Peyer's patch (tissue), 4 donors: ENCODE measurements around the gene SH3BGRL2.

Experiments used
- CTCF ChIP-seq, 6 experiments: fragments of 450-650 bp in 4 of 6; fragments of 200-600 bp in 2 of 6; sonication (generic) in 1 of 6; IDR thresholded peaks; one replicate each; pipeline ENCODE4 v1.5.1; 2017 to 2019; ENCODE audit warnings: antibody characterized with exemption in 6 of 6, mild to moderate bottlenecking in 3 of 6, moderate library complexity in 1 of 6
- POLR2A ChIP-seq, 2 donors: fragments of 450-650 bp; IDR thresholded peaks; one replicate each; pipeline ENCODE4 v1.5.1; 2017; ENCODE audit warnings: antibody characterized with exemption in 2 of 2, mild to moderate bottlenecking in 2 of 2, moderate library complexity in 2 of 2

GRCh38 chr6:79734374-79734773, 103.2 kb downstream of the SH3BGRL2 start:
- TF ChIP-seq POLR2A (IDR thresholded peaks at IDR 0.05) (no peak), CTCF (IDR thresholded peaks at IDR 0.05) (no peak)
